HG02571 (cell line): ENCODE results near the gene GRAMD4.

Source experiments
- ATAC-seq: cut with Tn5 transposase; IDR thresholded peaks from one replicate; pipeline ENCODE4 v1.9.1; 2021; ENCODE audit warnings: mild to moderate bottlenecking, moderate library complexity; ENCODE audit not compliant: unreplicated experiment

Gene GRAMD4

GRCh38 chr22:46596032-46596441 is 24.1 kb upstream of the GRAMD4 start:
- ATAC-seq = no peak

GRCh38 chr22:46596819-46597218 is 23.4 kb upstream of the GRAMD4 start:
- no peak for ATAC-seq

- ATAC-seq = no peak
Observed at GRCh38 chr22:46598224-46598623, 22.0 kb upstream of the GRAMD4 start.

- ATAC-seq = no peak
Observed at GRCh38 chr22:46598737-46599424, 21.3 kb upstream of the GRAMD4 start.

GRCh38 chr22:46600273-46600796 is 19.9 kb upstream of the GRAMD4 start:
- no peak for ATAC-seq

GRCh38 chr22:46602025-46602424 is 18.2 kb upstream of the GRAMD4 start:
- no peak for ATAC-seq

- ATAC-seq = no peak
Observed at GRCh38 chr22:46604306-46604690, 15.9 kb upstream of the GRAMD4 start.

- no peak for ATAC-seq
Observed at GRCh38 chr22:46605117-46605516, 15.1 kb upstream of the GRAMD4 start.

- ATAC-seq = no peak
Observed at GRCh38 chr22:46606886-46607285, 13.3 kb upstream of the GRAMD4 start.

- ATAC-seq = no peak
Observed at GRCh38 chr22:46607483-46608114, 12.6 kb upstream of the GRAMD4 start.

- ATAC-seq = no peak
Observed at GRCh38 chr22:46609175-46609690, 11.0 kb upstream of the GRAMD4 start.

GRCh38 chr22:46609724-46610201 is 10.4 kb upstream of the GRAMD4 start:
- ATAC-seq = no peak

- ATAC-seq = no peak
Observed at GRCh38 chr22:46610356-46610755, 9.8 kb upstream of the GRAMD4 start.

GRCh38 chr22:46611189-46611588 is 9.0 kb upstream of the GRAMD4 start:
- no peak for ATAC-seq

GRCh38 chr22:46612341-46612903 is 7.8 kb upstream of the GRAMD4 start:
- no peak for ATAC-seq

- no peak for ATAC-seq
Observed at GRCh38 chr22:46612904-46613605, 7.1 kb upstream of the GRAMD4 start.

- ATAC-seq = no peak
Observed at GRCh38 chr22:46613606-46614021, 6.6 kb upstream of the GRAMD4 start.

- no peak for ATAC-seq
Observed at GRCh38 chr22:46614025-46614931, 5.9 kb upstream of the GRAMD4 start.

- no peak for ATAC-seq
Observed at GRCh38 chr22:46617207-46617985, 2.8 kb upstream of the GRAMD4 start.
